ENCODE data around the gene PCDHGC3. TPM values are rescaled to one million over a fixed set of nuclear protein-coding genes. Genes with fewer than 3 reads are reported as not detected.
A peak's percentile ranks its signal among the peaks of the same experiment; 100 is the strongest.

The PCDHGC3 gene
- total RNA-seq, 3 donors from 2014 or later (not counting 1 experiment from before 2014, with no cell fraction given), result 0.68 to 1.5 (median 0.75) TPM

GRCh38 chr5:141515141-141515540 is 39.4 kb downstream of the PCDHGC3 start:
- Mint-ChIP-seq H3K27ac (peak overlapping the region; percentile 74 to 82), H3K9me3 (no peaks in the 10 kb centered on the region), H3K4me3 (peak overlapping the region; percentile 65), H3K27me3 (ENCODE audit: low read depth in 2 of 2) (no peaks in the 10 kb centered on the region), H3K36me3 (peaks cover 15% of the 10 kb centered on the region), H3K4me1 (peaks cover 61 to 62% of the 10 kb centered on the region in 2 donors)
- Histone ChIP-seq H3K36me3 (ENCODE audit: control insufficient read depth, insufficient read depth, low read length) (peaks cover 51% of the 10 kb centered on the region), H3K9me3 (ENCODE audit: control insufficient read depth, insufficient read depth, low read length) (no peaks in the 10 kb centered on the region), H3K27ac (ENCODE audit: low read length) (peak overlapping the region; percentile 30), H3K4me3 (ENCODE audit: low read length) (no peak overlapping the region), H3K4me1 (ENCODE audit: control insufficient read depth, insufficient read depth, low read length) (peaks cover 53% of the 10 kb centered on the region), H3K27me3 (ENCODE audit: control insufficient read depth, insufficient read depth, low read length) (no peaks in the 10 kb centered on the region)
- no peak for TF ChIP-seq CTCF (IDR thresholded peaks at IDR 0.05)
- no peak for ATAC-seq
- intact Hi-C loops (cut with micrococcal nuclease), result no loop called here
- WGBS (ENCODE audit: insufficient coverage), result 71% methylated on average over 3 of the region's 3 CpGs
- no peak for DNase-seq

GRCh38 chr5:141515946-141516671 is 40.3 kb downstream of the PCDHGC3 start:
- Mint-ChIP-seq H3K9me3 (no peaks in the 10 kb centered on the region), H3K36me3 (peaks cover 15% of the 10 kb centered on the region), H3K27ac (peak overlapping the region; percentile 74 to 82), H3K4me3 (no peak overlapping the region), H3K27me3 (ENCODE audit: low read depth in 2 of 2) (no peaks in the 10 kb centered on the region), H3K4me1 (peaks cover 61 to 68% of the 10 kb centered on the region in 2 donors)
- H3K36me3 ChIP-seq (ENCODE audit: control insufficient read depth, insufficient read depth, low read length), result peaks cover 59% of the 10 kb centered on the region
- intact Hi-C loops (cut with micrococcal nuclease), result no loop called here
- H3K27me3 ChIP-seq (ENCODE audit: control insufficient read depth, insufficient read depth, low read length), result no peaks in the 10 kb centered on the region
- peaks cover 53% of the 10 kb centered on the region for H3K4me1 ChIP-seq (ENCODE audit: control insufficient read depth, insufficient read depth, low read length)
- 91% methylated on average over 4 of the region's 4 CpGs for WGBS (ENCODE audit: insufficient coverage)
- H3K9me3 ChIP-seq (ENCODE audit: control insufficient read depth, insufficient read depth, low read length), result no peaks in the 10 kb centered on the region
- TF ChIP-seq CTCF (IDR thresholded peaks at IDR 0.05), result no peak
- ATAC-seq (no peak), DNase-seq (no peak)
- no peak overlapping the region for H3K27ac ChIP-seq (ENCODE audit: low read length)
- H3K4me3 ChIP-seq (ENCODE audit: low read length), result no peak overlapping the region

- no peak for DNase-seq
- H3K36me3 ChIP-seq (ENCODE audit: control insufficient read depth, insufficient read depth, low read length), result peaks cover 64% of the 10 kb centered on the region
- no peak for TF ChIP-seq CTCF (IDR thresholded peaks at IDR 0.05)
- Mint-ChIP-seq H3K4me1 (peaks cover 61 to 72% of the 10 kb centered on the region in 2 donors), H3K9me3 (no peaks in the 10 kb centered on the region), H3K27ac (peak overlapping the region; percentile 74 to 82), H3K4me3 (no peak overlapping the region), H3K27me3 (ENCODE audit: low read depth in 2 of 2) (no peaks in the 10 kb centered on the region), H3K36me3 (peaks cover 15% of the 10 kb centered on the region)
- no peak for ATAC-seq
- peaks cover 52% of the 10 kb centered on the region for H3K4me1 ChIP-seq (ENCODE audit: control insufficient read depth, insufficient read depth, low read length)
- H3K9me3 ChIP-seq (ENCODE audit: control insufficient read depth, insufficient read depth, low read length), result no peaks in the 10 kb centered on the region
- H3K27me3 ChIP-seq (ENCODE audit: control insufficient read depth, insufficient read depth, low read length), result no peaks in the 10 kb centered on the region
- intact Hi-C loops (cut with micrococcal nuclease), result no loop called here
- over 99% methylated on average over 8 of the region's 8 CpGs for WGBS (ENCODE audit: insufficient coverage)
- no peak overlapping the region for H3K4me3 ChIP-seq (ENCODE audit: low read length)
- no peak overlapping the region for H3K27ac ChIP-seq (ENCODE audit: low read length)
Observed at GRCh38 chr5:141516672-141517025, 40.9 kb downstream of the PCDHGC3 start.

- peaks cover 65 to 71% of the 10 kb centered on the region in 2 donors for H3K4me1 Mint-ChIP-seq
- no peaks in the 10 kb centered on the region for H3K9me3 Mint-ChIP-seq
- no peak overlapping the region for H3K4me3 Mint-ChIP-seq
Observed at GRCh38 chr5:141517312-141517711, 41.5 kb downstream of the PCDHGC3 start.

More at GRCh38 chr5:141517312-141517711, 41.5 kb downstream of the PCDHGC3 start:
- Histone ChIP-seq H3K9me3 (ENCODE audit: control insufficient read depth, insufficient read depth, low read length) (no peaks in the 10 kb centered on the region), H3K4me3 (ENCODE audit: low read length) (no peak overlapping the region), H3K27ac (ENCODE audit: low read length) (no peak overlapping the region), H3K4me1 (ENCODE audit: control insufficient read depth, insufficient read depth, low read length) (peaks cover 45% of the 10 kb centered on the region), H3K27me3 (ENCODE audit: control insufficient read depth, insufficient read depth, low read length) (no peaks in the 10 kb centered on the region), H3K36me3 (ENCODE audit: control insufficient read depth, insufficient read depth, low read length) (peaks cover 70% of the 10 kb centered on the region)
- Mint-ChIP-seq H3K27ac (peak overlapping the region; percentile 74 to 82), H3K27me3 (ENCODE audit: low read depth in 2 of 2) (no peaks in the 10 kb centered on the region), H3K36me3 (peaks cover 15% of the 10 kb centered on the region)
- WGBS (ENCODE audit: insufficient coverage), result 92% methylated on average over 4 of the region's 8 CpGs
- TF ChIP-seq CTCF (IDR thresholded peaks at IDR 0.05), result no peak
- ATAC-seq (no peak), DNase-seq (no peak)
- intact Hi-C loops (cut with micrococcal nuclease), result no loop called here
